Gastroesophageal sphincter (tissue), 3 donors: ENCODE data around the gene CLEC1A.

ENCODE experiments used
- CTCF ChIP-seq, 4 experiments: fragments of 200-600 bp in 2 of 4; fragments of 450-650 bp in 2 of 4; sonication (generic) in 1 of 4; IDR thresholded peaks; one replicate each; pipeline ENCODE4 v1.5.1; 2017 to 2019; ENCODE audit warnings: antibody characterized with exemption in 4 of 4, mild to moderate bottlenecking in 2 of 4, moderate library complexity in 2 of 4
- POLR2A ChIP-seq, 2 donors: fragments of 450-650 bp; IDR thresholded peaks; one replicate each; pipeline ENCODE4 v1.6.1; 2017; ENCODE audit warnings: antibody characterized with exemption in 2 of 2, mild to moderate bottlenecking in 2 of 2, moderate library complexity in 1 of 2
- POLR2AphosphoS5 ChIP-seq: sonication (generic); formaldehyde crosslinking; IDR thresholded peaks from one replicate; pipeline ENCODE4 v1.6.1; 2017; ENCODE audit warnings: antibody characterized with exemption

GRCh38 chr12:10082117-10082874 lies 16.5 kb downstream of the CLEC1A start:
- no peak for TF ChIP-seq CTCF (IDR thresholded peaks at IDR 0.05)
- TF ChIP-seq POLR2A (IDR thresholded peaks at IDR 0.05), result no peak
- no peak for TF ChIP-seq POLR2AphosphoS5
